Stimulated activated CD4-positive, alpha-beta T cell treated with anti-CD3 and anti-CD28 coated beads, TNF-alpha, amount 100 ng/mL, for 1 hour (primary cell): Measurements from ENCODE around the gene NBPF26.
"Not testable (repeated sequence)": the region's sequence is repeated elsewhere in the genome, so short reads cannot be mapped to it uniquely, and the experiment has no call there.

ENCODE experiments used
- DNase-seq, 3 donors: peaks; one replicate each; pipeline ENCODE4 v3.0.0-alpha.2; 2020; ENCODE audit warnings: low read depth in 3 of 3, low spot score in 1 of 3

Gene NBPF26

GRCh38 chr1:120723715-120724402 lies at the start of gene NBPF26:
Gene NBPF26, plus strand, starts transcription at chr1:120723945.
- peak; percentile 33 to 49 (median 48) for DNase-seq

- not testable (repeated sequence) for DNase-seq
These were observed 43.5 kb upstream of the NBPF26 start for GRCh38 chr1:120680106-120680819.

- not testable (repeated sequence) for DNase-seq
These were observed 42.8 kb upstream of the NBPF26 start for GRCh38 chr1:120680938-120681337.

- not testable (repeated sequence) for DNase-seq
These were observed 39.3 kb upstream of the NBPF26 start for GRCh38 chr1:120684397-120684796.

- not testable (repeated sequence) for DNase-seq
These were observed 38.1 kb upstream of the NBPF26 start for GRCh38 chr1:120685622-120686021.

DNA sequence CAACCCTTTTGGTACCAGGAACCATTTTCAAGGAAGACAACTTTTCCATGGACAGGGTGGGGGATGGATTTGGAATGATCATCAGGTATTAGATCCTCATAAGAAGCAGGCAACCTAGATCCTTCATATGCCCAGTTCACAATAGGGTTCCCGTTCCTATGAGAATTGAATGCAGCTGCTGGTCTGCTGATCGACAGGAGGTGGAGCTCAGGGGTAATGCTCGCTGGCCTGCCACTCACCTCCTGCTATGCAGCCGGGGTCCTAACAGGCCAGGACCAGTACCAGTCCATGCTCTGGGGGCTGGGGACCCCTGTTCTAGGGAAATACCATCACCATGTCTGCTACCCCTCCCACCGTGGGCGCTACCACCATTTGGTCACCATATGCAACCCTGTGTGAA lies 36.5 kb upstream of the NBPF26 start:
- not testable (repeated sequence) for DNase-seq

GRCh38 chr1:120700807-120701562 lies 22.8 kb upstream of the NBPF26 start:
- not testable (repeated sequence) for DNase-seq

GRCh38 chr1:120723358-120723714 lies 409 bp upstream of the NBPF26 start:
- not testable (repeated sequence) for DNase-seq

DNA sequence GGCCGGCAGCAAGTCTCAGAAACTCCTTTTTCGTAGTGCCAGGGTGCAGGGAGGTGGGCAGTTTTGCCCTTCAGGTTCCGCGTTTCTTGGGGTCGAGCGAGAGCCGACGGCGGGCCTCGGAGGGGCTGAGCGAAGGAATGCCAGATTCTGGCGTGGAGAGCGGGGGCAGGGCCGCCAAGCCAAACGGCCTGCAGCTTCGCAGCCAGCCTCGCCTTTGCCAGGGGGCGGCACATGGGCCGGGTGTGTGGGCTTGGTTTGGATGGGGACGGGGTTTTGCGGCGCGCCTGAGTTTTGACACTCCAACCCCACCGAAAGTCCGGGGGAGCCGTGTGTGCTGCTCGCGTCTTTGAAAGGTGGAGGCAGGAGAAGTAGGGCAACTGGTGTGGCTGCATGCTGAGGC lies 762 bp downstream of the NBPF26 start:
- DNase-seq = not testable (repeated sequence)

- not testable (repeated sequence) for DNase-seq
These were observed 5.1 kb downstream of the NBPF26 start for GRCh38 chr1:120728811-120729210.

DNA sequence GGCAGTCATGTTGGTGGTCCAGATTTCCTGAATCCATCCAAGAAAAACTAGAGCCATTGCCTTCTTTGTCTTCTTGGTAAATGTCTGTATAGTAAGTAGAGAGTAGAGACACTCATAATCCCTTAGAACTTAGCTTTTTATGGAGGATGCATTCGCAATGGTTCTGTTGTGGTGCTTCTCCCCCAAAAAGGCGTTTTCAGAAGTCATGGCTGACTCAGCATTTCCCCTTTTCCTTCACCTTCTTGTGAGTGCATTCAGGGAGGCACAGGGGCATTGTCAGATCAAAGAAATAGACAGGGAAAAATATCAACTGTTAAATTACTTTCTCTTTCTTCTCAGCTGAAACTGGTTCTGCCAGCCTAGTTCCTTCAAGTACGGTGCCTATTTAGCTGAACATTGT lies 45.3 kb downstream of the NBPF26 start:
- DNase-seq = not testable (repeated sequence)

- not testable (repeated sequence) for DNase-seq
These were observed 81.7 kb downstream of the NBPF26 start for GRCh38 chr1:120805452-120805851.

DNA sequence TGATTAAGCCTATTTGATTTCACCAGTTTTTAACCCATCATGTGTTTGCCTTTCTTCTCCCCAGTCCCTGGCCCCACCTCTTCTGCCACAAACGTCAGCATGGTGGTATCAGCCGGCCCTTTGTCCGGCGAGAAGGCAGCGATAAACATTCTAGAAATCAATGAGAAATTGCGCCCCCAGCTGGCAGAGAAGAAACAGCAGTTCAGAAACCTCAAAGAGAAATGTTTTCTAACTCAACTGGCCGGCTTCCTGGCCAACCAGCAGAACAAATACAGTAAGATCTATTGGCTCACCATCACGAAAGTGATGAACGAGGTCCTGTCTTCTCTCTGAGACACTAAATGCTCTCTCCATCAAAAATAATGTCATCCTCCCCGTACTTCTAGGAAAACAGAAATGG lies 88.1 kb downstream of the NBPF26 start:
- DNase-seq = peak in 1 of 3 donors; percentile 1

DNA sequence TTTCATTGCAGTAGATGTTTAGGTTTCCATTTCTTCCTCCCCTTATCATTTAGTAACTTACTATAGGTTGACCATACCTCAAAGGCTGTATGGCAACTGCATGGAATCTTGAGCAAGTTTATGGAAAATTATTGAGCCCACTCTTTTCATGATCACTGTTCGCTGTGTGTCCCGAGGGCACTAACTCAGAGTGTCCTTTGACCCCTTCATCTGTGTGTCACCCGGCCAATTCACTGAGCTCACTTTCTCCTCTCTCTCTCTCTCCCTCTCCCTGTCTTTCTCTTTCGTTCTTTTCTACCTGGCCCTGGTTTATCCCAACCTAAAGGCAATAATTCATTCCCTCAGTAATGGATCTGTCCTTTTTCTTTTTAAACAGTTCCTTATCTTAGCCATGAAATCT lies 101.3 kb downstream of the NBPF26 start:
- DNase-seq = not testable (repeated sequence)

DNA sequence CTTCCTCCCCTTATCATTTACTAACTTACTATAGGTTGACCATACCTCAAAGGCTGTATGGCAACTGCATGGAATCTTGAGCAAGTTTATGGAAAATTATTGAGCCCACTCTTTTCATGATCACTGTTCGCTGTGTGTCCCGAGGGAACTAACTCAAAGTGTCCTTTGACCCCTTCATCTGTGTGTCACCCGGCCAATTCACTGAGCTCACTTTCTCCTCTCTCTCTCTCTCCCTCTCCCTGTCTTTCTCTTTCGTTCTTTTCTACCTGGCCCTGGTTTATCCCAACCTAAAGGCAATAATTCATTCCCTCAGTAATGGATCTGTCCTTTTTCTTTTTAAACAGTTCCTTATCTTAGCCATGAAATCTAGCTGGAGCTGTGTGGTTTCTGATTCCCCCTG lies 102.9 kb downstream of the NBPF26 start:
- DNase-seq = not testable (repeated sequence)

GRCh38 chr1:120844186-120844944 lies 120.6 kb downstream of the NBPF26 start:
- peak; percentile 38 to 57 (median 57) for DNase-seq

DNA sequence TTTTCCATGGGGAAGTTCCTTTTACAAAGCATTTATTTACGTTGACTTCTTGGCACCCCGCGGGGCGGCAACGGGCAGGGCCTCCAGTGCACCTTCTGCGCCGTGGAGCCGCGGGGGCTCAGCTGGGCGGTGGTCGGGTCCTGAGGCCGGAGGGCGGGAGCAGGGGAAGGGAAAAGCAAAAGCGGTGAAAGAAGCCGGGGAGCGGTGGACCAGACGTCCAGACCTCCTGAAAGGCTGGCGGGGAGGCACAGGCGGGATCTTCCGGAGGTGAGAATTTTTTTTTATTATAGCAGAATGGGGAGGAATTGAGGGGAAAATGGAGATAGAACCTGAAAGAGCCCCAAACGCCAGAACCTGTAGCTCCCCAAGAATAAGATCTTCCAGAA lies 121.2 kb downstream of the NBPF26 start:
- not testable (repeated sequence) for DNase-seq

DNA sequence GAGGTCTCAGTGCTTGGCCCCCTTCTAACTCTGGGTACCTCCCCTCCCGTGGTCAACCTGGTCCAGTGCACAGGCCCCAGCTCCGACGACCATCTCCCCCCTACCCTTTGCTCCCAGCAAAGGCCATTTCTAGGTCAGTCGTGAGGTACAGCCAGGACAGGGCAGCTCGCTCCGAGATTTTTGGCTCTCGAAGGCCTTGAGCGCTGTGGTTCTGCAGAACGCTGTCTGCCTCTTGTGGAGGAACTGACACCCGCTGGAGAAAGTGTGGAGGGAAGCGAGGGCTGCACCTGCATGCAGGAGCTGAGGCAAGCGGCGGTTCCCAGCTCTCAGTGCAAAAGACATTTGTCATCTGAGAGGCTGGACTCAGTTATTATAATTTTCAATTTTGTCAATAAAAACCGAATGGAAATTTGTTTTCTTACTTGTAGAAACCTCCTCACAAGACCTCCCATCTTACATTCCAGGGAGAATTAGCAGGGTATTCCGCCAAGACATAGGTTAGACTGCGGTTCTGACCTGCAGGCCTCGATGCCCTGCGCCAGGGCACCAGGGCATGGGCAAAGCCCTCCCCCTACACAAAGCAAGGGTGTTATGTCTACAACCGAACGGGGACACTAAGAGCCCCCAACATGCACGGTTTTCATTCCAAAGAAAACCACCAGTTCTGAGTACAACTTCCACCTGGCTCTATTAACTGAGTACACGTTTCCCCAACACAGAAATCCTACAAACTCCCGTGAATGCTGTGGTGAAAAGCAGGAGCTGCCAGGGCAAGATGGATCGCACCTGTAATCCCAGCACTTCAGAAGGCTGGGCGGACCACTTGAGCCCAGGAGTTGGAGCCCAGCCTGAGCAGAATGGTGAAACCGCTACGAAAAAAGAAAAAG lies 125.9 kb downstream of the NBPF26 start:
- DNase-seq = not testable (repeated sequence)

GRCh38 chr1:120850287-120850536 lies 126.5 kb downstream of the NBPF26 start:
- DNase-seq = not testable (repeated sequence)
